HG03457 (cell line): ENCODE data around the gene NEK11.
"Not testable (repeated sequence)": the region's sequence is repeated elsewhere in the genome, so short reads cannot be mapped to it uniquely, and the experiment has no call there.

Source experiments
- ATAC-seq: cut with Tn5 transposase; IDR thresholded peaks from one replicate; pipeline ENCODE4 v1.9.1; 2021; ENCODE audit warnings: moderate number of reproducible peaks; ENCODE audit not compliant: unreplicated experiment

NEK11 gene

GRCh38 chr3:131283862-131284261 lies 257.2 kb downstream of the NEK11 start:
- no peak for ATAC-seq

GRCh38 chr3:131284302-131284701 lies 257.6 kb downstream of the NEK11 start:
- no peak for ATAC-seq

- no peak for ATAC-seq
These were observed 258.8 kb downstream of the NEK11 start for GRCh38 chr3:131285456-131285855.

GRCh38 chr3:131299836-131300235 lies 273.2 kb downstream of the NEK11 start:
- ATAC-seq, result no peak

GRCh38 chr3:131303848-131304247 lies 277.2 kb downstream of the NEK11 start:
- no peak for ATAC-seq

GRCh38 chr3:131304890-131305289 lies 278.2 kb downstream of the NEK11 start:
- ATAC-seq, result no peak

GRCh38 chr3:131306242-131306641 lies 279.6 kb downstream of the NEK11 start:
- ATAC-seq, result no peak

GRCh38 chr3:131314318-131314717 lies 287.6 kb downstream of the NEK11 start:
- ATAC-seq, result no peak

- no peak for ATAC-seq
These were observed 288.5 kb downstream of the NEK11 start for GRCh38 chr3:131315162-131315561.

- ATAC-seq, result no peak
These were observed 291.0 kb downstream of the NEK11 start for GRCh38 chr3:131317667-131318066.

- ATAC-seq, result no peak
These were observed 296.3 kb downstream of the NEK11 start for GRCh38 chr3:131323014-131323413.

GRCh38 chr3:131323792-131324191 lies 297.1 kb downstream of the NEK11 start:
- no peak for ATAC-seq

GRCh38 chr3:131324923-131325322 lies 298.2 kb downstream of the NEK11 start:
- ATAC-seq, result no peak

- ATAC-seq, result no peak
These were observed 299.6 kb downstream of the NEK11 start for GRCh38 chr3:131326307-131326706.

- ATAC-seq, result no peak
These were observed 302.0 kb downstream of the NEK11 start for GRCh38 chr3:131328721-131329120.

- peak; percentile 63 for ATAC-seq
These were observed 303.1 kb downstream of the NEK11 start for GRCh38 chr3:131329774-131330173.

GRCh38 chr3:131331456-131332085 lies 304.9 kb downstream of the NEK11 start:
- not testable (repeated sequence) for ATAC-seq

GRCh38 chr3:131338948-131339640 lies 312.4 kb downstream of the NEK11 start:
- no peak for ATAC-seq

- ATAC-seq, result no peak
These were observed 315.1 kb downstream of the NEK11 start for GRCh38 chr3:131341761-131342160.

GRCh38 chr3:131348911-131349310 lies 322.2 kb downstream of the NEK11 start:
- ATAC-seq, result no peak

GRCh38 chr3:131349454-131349853 lies 322.8 kb downstream of the NEK11 start:
- no peak for ATAC-seq

- no peak for ATAC-seq
These were observed 323.3 kb downstream of the NEK11 start for GRCh38 chr3:131349946-131350347.

- no peak for ATAC-seq
These were observed 323.8 kb downstream of the NEK11 start for GRCh38 chr3:131350506-131350905.
